Chondrocyte (in vitro differentiated cells): ENCODE measurements around the gene BEND6. TPM values are rescaled to one million over a fixed set of nuclear protein-coding genes. Genes with fewer than 3 reads are reported as not detected.

Experiments
- DNase-seq: peaks from one replicate; pipeline ENCODE4 v3.0.0; 2021; ENCODE audit warnings: mixed read lengths, low spot score
- H3K27ac Mint-ChIP-seq: one replicate; pipeline ENCODE4 v1.8.0; 2021; ENCODE audit warnings: mild to moderate bottlenecking, moderate library complexity, mixed read lengths; ENCODE audit not compliant: unreplicated experiment
- H3K27me3 Mint-ChIP-seq: 2 replicates; pipeline ENCODE4 v1.8.0; 2021; ENCODE audit warnings: low read depth, mixed read lengths
- H3K36me3 Mint-ChIP-seq: 2 replicates; pipeline ENCODE4 v1.8.0; 2021; ENCODE audit warnings: low read depth, mixed read lengths
- H3K4me1 Mint-ChIP-seq: 2 replicates; pipeline ENCODE4 v1.8.0; 2021; ENCODE audit warnings: low read depth, mild to moderate bottlenecking, mixed read lengths
- H3K4me3 Mint-ChIP-seq: one replicate; pipeline ENCODE4 v1.8.0; 2021; ENCODE audit warnings: mild to moderate bottlenecking, moderate library complexity, mixed read lengths; ENCODE audit not compliant: unreplicated experiment
- H3K9me3 Mint-ChIP-seq: 2 replicates; pipeline ENCODE4 v1.8.0; 2021; ENCODE audit warnings: low read depth, mixed read lengths
- CTCF ChIP-seq: fragments of 200-600 bp; sonication (generic); IDR thresholded peaks from 2 replicates; pipeline ENCODE4 v1.5.0; 2021; ENCODE audit warnings: antibody characterized with exemption, mild to moderate bottlenecking, moderate library complexity
- total RNA-seq: library from RNA; stranded (reverse); gene quantifications from 3 replicates; pipeline ENCODE4 v1.2.1, GENCODE V29; 2021

The BEND6 gene
- total RNA-seq, 1 donor from 2014 or later, result 8.9 TPM

GRCh38 chr6:56913285-56914074 lies 41.4 kb upstream of the BEND6 start:
- Mint-ChIP-seq H3K4me1 (peaks cover 44% of the 10 kb centered on the region), H3K36me3 (no peaks in the 10 kb centered on the region), H3K27me3 (no peaks in the 10 kb centered on the region), H3K9me3 (no peaks in the 10 kb centered on the region), H3K4me3 (no peak overlapping the region), H3K27ac (no peak overlapping the region)
- DNase-seq, result no peak
- no peak for TF ChIP-seq CTCF

GRCh38 chr6:56914798-56915658 lies 39.9 kb upstream of the BEND6 start:
- DNase-seq, result no peak
- Mint-ChIP-seq H3K27me3 (no peaks in the 10 kb centered on the region), H3K9me3 (no peaks in the 10 kb centered on the region), H3K36me3 (no peaks in the 10 kb centered on the region), H3K4me3 (no peak overlapping the region), H3K4me1 (peaks cover 40% of the 10 kb centered on the region), H3K27ac (no peak overlapping the region)
- TF ChIP-seq CTCF, result no peak

GRCh38 chr6:56915832-56916231 lies 39.1 kb upstream of the BEND6 start:
- Mint-ChIP-seq H3K4me1 (peaks cover 40% of the 10 kb centered on the region), H3K9me3 (no peaks in the 10 kb centered on the region), H3K27ac (no peak overlapping the region), H3K4me3 (no peak overlapping the region), H3K36me3 (no peaks in the 10 kb centered on the region), H3K27me3 (no peaks in the 10 kb centered on the region)
- DNase-seq, result no peak
- TF ChIP-seq CTCF, result no peak

GRCh38 chr6:56916849-56917551 lies 37.9 kb upstream of the BEND6 start:
- peaks cover 28% of the 10 kb centered on the region for H3K4me1 Mint-ChIP-seq
- no peak overlapping the region for H3K27ac Mint-ChIP-seq
- H3K27me3 Mint-ChIP-seq, result no peaks in the 10 kb centered on the region
- no peak for DNase-seq
- TF ChIP-seq CTCF, result no peak
- no peak overlapping the region for H3K4me3 Mint-ChIP-seq
- H3K36me3 Mint-ChIP-seq, result no peaks in the 10 kb centered on the region
- no peaks in the 10 kb centered on the region for H3K9me3 Mint-ChIP-seq

GRCh38 chr6:56922645-56923044 lies 32.3 kb upstream of the BEND6 start:
- Mint-ChIP-seq H3K27me3 (no peaks in the 10 kb centered on the region), H3K4me3 (no peak overlapping the region), H3K4me1 (peaks cover 5% of the 10 kb centered on the region)

More at GRCh38 chr6:56922645-56923044, 32.3 kb upstream of the BEND6 start:
- no peaks in the 10 kb centered on the region for H3K36me3 Mint-ChIP-seq
- no peak for DNase-seq
- H3K9me3 Mint-ChIP-seq, result no peaks in the 10 kb centered on the region
- H3K27ac Mint-ChIP-seq, result no peak overlapping the region
- TF ChIP-seq CTCF, result no peak
